HL-60 (cell line): ENCODE measurements around the gene CFAP210.

Experiments
- CTCF ChIP-seq: IDR thresholded peaks from one replicate; pipeline ENCODE4 v1.5.1; 2011; ENCODE audit warnings: low read length, control low read depth, inconsistent platforms; ENCODE audit not compliant: insufficient read depth
- GABPA ChIP-seq: IDR thresholded peaks from 2 replicates; pipeline ENCODE4 v1.6.1; 2012; ENCODE audit warnings: low read depth
- POLR2AphosphoS5 ChIP-seq: IDR thresholded peaks from 2 replicates; pipeline ENCODE4 v1.6.1; 2012; ENCODE audit warnings: low read depth
- TF ChIP-seq, protein P1 (sequence below): IDR thresholded peaks from 2 replicates; pipeline ENCODE4 v1.6.1; 2012; ENCODE audit warnings: low read depth; ENCODE audit not compliant: insufficient replicate concordance

DNA sequence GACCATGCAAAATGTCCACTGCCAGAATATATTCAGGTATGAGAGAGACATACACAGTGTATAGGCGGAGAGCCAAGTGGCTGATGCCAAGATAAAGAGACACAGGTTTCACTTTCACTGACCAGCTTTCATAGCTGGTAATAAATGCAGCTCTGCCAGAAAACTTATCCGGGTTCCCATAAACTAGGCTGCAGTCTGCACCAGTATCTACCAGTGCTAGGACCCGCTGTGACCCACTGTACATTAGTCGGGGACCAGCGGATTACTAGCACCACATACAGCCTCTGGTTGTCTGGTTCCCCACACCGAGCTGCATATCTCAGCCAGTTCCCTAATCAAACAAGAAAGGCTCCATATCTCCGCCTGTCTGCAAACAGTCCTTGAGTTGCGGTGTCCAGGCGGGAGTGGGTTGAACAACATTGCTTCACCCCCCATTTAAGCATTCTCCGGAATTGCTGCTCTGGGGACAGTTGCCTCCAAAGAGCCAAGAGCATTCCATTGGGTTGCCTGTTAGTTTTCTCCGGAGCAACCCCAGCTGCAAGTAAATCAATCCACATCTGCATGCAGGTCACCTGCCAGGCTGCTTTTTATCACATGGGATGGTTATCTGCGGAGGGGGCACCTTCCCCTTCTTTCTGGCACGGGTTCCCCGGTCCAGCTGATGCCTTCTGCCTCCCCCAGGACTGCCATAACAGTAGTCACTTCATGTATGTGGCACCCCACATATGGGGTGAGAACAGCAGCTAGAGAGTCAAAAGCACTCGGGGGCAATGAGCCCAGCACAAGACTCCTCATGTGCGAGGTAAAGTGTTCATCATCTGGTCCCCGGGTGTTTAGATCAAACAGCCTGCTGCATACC is 21.4 kb upstream of the CFAP210 start:
- TF ChIP-seq POLR2AphosphoS5 (no peak), CTCF (no peak), GABPA (no peak)
- TF ChIP-seq, protein P1, sequence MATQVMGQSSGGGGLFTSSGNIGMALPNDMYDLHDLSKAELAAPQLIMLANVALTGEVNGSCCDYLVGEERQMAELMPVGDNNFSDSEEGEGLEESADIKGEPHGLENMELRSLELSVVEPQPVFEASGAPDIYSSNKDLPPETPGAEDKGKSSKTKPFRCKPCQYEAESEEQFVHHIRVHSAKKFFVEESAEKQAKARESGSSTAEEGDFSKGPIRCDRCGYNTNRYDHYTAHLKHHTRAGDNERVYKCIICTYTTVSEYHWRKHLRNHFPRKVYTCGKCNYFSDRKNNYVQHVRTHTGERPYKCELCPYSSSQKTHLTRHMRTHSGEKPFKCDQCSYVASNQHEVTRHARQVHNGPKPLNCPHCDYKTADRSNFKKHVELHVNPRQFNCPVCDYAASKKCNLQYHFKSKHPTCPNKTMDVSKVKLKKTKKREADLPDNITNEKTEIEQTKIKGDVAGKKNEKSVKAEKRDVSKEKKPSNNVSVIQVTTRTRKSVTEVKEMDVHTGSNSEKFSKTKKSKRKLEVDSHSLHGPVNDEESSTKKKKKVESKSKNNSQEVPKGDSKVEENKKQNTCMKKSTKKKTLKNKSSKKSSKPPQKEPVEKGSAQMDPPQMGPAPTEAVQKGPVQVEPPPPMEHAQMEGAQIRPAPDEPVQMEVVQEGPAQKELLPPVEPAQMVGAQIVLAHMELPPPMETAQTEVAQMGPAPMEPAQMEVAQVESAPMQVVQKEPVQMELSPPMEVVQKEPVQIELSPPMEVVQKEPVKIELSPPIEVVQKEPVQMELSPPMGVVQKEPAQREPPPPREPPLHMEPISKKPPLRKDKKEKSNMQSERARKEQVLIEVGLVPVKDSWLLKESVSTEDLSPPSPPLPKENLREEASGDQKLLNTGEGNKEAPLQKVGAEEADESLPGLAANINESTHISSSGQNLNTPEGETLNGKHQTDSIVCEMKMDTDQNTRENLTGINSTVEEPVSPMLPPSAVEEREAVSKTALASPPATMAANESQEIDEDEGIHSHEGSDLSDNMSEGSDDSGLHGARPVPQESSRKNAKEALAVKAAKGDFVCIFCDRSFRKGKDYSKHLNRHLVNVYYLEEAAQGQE = no peak
